ENCODE data around the gene PARP4. TPM values are rescaled to one million over a fixed set of nuclear protein-coding genes. Genes with fewer than 3 reads are reported as not detected.
"Not testable (repeated sequence)": the region's sequence is repeated elsewhere in the genome, so short reads cannot be mapped to it uniquely, and the experiment has no call there.

The PARP4 gene
- total RNA-seq, 4 donors from 2014 or later, result 6.9 to 11.6 (median 7.6) TPM

GRCh38 chr13:24389506-24389905 lies 123.1 kb downstream of the PARP4 start:
- Histone ChIP-seq H3K27ac (no peak overlapping the region), H3K4me1 (no peaks in the 10 kb centered on the region)
- ATAC-seq, result no peak

GRCh38 chr13:24388743-24389142 lies 123.8 kb downstream of the PARP4 start:
- in situ Hi-C loops (cut with MboI; ENCODE audit: low sequenced_read_pairs in 4 of 4); H3K9me3 ChIP-seq; ATAC-seq; H3K36me3 ChIP-seq; intact Hi-C loops (cut with DNase I; ENCODE audit: low total_unique reads); H3K27me3 ChIP-seq; DNase-seq; H3K4me1 ChIP-seq; H3K4me3 ChIP-seq; H3K27ac ChIP-seq: not testable (repeated sequence)

More at GRCh38 chr13:24389506-24389905, 123.1 kb downstream of the PARP4 start:
- Histone ChIP-seq H3K9me3 (no peaks in the 10 kb centered on the region), H3K27me3 (no peaks in the 10 kb centered on the region), H3K4me3 (no peak overlapping the region), H3K36me3 (no peaks in the 10 kb centered on the region)
- in situ Hi-C loops (cut with MboI; ENCODE audit: low sequenced_read_pairs in 4 of 4) (no loop called here), intact Hi-C loops (cut with DNase I; ENCODE audit: low total_unique reads) (no loop called here)
- TF ChIP-seq POLR2A (IDR thresholded peaks at IDR 0.05), result no peak
- TF ChIP-seq, protein P1, sequence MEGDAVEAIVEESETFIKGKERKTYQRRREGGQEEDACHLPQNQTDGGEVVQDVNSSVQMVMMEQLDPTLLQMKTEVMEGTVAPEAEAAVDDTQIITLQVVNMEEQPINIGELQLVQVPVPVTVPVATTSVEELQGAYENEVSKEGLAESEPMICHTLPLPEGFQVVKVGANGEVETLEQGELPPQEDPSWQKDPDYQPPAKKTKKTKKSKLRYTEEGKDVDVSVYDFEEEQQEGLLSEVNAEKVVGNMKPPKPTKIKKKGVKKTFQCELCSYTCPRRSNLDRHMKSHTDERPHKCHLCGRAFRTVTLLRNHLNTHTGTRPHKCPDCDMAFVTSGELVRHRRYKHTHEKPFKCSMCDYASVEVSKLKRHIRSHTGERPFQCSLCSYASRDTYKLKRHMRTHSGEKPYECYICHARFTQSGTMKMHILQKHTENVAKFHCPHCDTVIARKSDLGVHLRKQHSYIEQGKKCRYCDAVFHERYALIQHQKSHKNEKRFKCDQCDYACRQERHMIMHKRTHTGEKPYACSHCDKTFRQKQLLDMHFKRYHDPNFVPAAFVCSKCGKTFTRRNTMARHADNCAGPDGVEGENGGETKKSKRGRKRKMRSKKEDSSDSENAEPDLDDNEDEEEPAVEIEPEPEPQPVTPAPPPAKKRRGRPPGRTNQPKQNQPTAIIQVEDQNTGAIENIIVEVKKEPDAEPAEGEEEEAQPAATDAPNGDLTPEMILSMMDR (IDR thresholded peaks at IDR 0.05 in 4 of 5, conservative IDR thresholded peaks at IDR 0.05 in 1 of 5), result no peak
- DNase-seq, result no peak

GRCh38 chr13:24386816-24387708 lies 125.5 kb downstream of the PARP4 start:
- no peaks in the 10 kb centered on the region for H3K27me3 ChIP-seq
- in situ Hi-C loops (cut with MboI; ENCODE audit: low sequenced_read_pairs in 4 of 4) (no loop called here), intact Hi-C loops (cut with DNase I; ENCODE audit: low total_unique reads) (no loop called here)
- no peaks in the 10 kb centered on the region for H3K4me1 ChIP-seq
- ATAC-seq (no peak), DNase-seq (no peak)
- TF ChIP-seq, protein P1 (IDR thresholded peaks at IDR 0.05 in 4 of 5, conservative IDR thresholded peaks at IDR 0.05 in 1 of 5), result no peak
- no peak for TF ChIP-seq POLR2A (IDR thresholded peaks at IDR 0.05)
- H3K36me3 ChIP-seq, result no peaks in the 10 kb centered on the region
- H3K4me3 ChIP-seq, result no peak overlapping the region
- H3K9me3 ChIP-seq, result no peaks in the 10 kb centered on the region
- no peak overlapping the region for H3K27ac ChIP-seq

DNA sequence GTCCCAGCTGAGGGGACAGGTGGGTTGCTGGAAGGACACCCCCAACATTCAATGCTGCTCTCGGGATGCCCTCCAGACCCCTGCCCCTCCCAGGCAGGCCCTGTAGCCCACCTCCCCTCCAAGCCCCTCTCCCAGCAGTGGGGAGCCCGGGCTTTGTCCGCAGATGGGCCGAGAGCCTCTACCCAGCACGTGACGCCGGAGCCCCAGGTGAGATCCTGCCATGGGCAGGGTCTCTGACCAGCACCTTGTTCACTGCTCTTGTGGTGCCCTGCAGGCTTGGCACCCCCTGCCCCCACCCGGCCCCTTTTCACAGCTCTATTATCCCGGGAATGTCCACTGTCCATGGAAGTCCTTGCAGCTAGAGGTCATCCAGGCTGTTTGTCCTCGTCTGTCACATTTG lies 126.7 kb downstream of the PARP4 start:
- no peak overlapping the region for H3K4me3 ChIP-seq
- H3K27me3 ChIP-seq, result no peaks in the 10 kb centered on the region
- ATAC-seq, result no peak
- no peak for DNase-seq
- intact Hi-C loops (cut with DNase I; ENCODE audit: low total_unique reads) (no loop called here), in situ Hi-C loops (cut with MboI; ENCODE audit: low sequenced_read_pairs in 4 of 4) (no loop called here)
- no peaks in the 10 kb centered on the region for H3K4me1 ChIP-seq
- TF ChIP-seq, protein P1 (IDR thresholded peaks at IDR 0.05 in 4 of 5, conservative IDR thresholded peaks at IDR 0.05 in 1 of 5), result no peak
- TF ChIP-seq POLR2A (IDR thresholded peaks at IDR 0.05), result no peak
- no peak overlapping the region for H3K27ac ChIP-seq
- H3K9me3 ChIP-seq, result no peaks in the 10 kb centered on the region
- H3K36me3 ChIP-seq, result no peaks in the 10 kb centered on the region

DNA sequence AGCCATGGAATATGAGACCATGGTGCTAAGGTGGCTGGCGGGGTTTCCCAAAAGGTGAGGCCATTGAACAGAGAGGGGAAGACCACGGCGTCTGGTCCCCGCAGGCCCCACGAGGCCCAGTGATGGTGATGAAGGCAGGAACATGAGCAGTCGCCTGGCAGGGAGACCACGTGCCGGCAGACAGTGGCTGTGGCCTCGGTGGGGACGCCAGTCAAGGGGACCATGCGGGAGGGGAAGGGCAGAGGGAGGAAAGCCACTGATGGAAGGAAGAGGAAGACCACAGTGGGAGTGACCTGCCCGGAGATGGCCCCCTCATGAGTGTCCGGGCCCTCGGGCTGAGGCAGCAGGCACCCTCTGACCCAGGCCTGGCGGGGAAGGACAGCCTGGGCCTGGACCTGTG lies 127.6 kb downstream of the PARP4 start:
- DNase-seq; H3K9me3 ChIP-seq; in situ Hi-C loops (cut with MboI; ENCODE audit: low sequenced_read_pairs in 4 of 4); H3K36me3 ChIP-seq; H3K27ac ChIP-seq; H3K4me3 ChIP-seq; ATAC-seq; intact Hi-C loops (cut with DNase I; ENCODE audit: low total_unique reads); H3K27me3 ChIP-seq; H3K4me1 ChIP-seq: not testable (repeated sequence)

GRCh38 chr13:24384091-24384490 lies 128.5 kb downstream of the PARP4 start:
- H3K4me1 ChIP-seq; H3K27ac ChIP-seq; DNase-seq; ATAC-seq; in situ Hi-C loops (cut with MboI; ENCODE audit: low sequenced_read_pairs in 4 of 4); intact Hi-C loops (cut with DNase I; ENCODE audit: low total_unique reads); H3K9me3 ChIP-seq; H3K36me3 ChIP-seq; H3K27me3 ChIP-seq; H3K4me3 ChIP-seq: not testable (repeated sequence)

Data from gastrocnemius medialis (tissue), 4 donors.